Esophagus (tissue), 2 donors: ENCODE measurements around the gene OSBPL3. TPM values are rescaled to one million over a fixed set of nuclear protein-coding genes. Genes with fewer than 3 reads are reported as not detected.
A peak's percentile ranks its signal among the peaks of the same experiment; 100 is the strongest.

Source experiments
- H3K27ac ChIP-seq, 2 donors: one replicate each; pipeline ENCODE4 v1.5.1; 2013; ENCODE audit warnings: low read depth in 2 of 2, mild to moderate bottlenecking in 2 of 2, inconsistent platforms in 1 of 2, low read length in 1 of 2, moderate library complexity in 1 of 2
- H3K27me3 ChIP-seq, 2 donors: one replicate each; pipeline ENCODE4 v1.6.1; 2013; ENCODE audit warnings: low read length in 2 of 2, control low read depth in 1 of 2, mild to moderate bottlenecking in 1 of 2; ENCODE audit not compliant: insufficient read depth in 2 of 2, control insufficient read depth in 1 of 2
- H3K36me3 ChIP-seq, 2 donors: one replicate each; pipeline ENCODE4 v1.6.1; 2013; ENCODE audit warnings: low read length in 1 of 2; ENCODE audit not compliant: control insufficient read depth in 2 of 2, insufficient read depth in 2 of 2
- H3K4me1 ChIP-seq, 2 donors: one replicate each; pipeline ENCODE4 v1.6.1; 2013; ENCODE audit warnings: low read length in 1 of 2; ENCODE audit not compliant: control insufficient read depth in 2 of 2, insufficient read depth in 2 of 2
- H3K4me3 ChIP-seq, 2 donors: one replicate each; pipeline ENCODE4 v1.5.1; 2013; ENCODE audit warnings: low read length in 2 of 2, mild to moderate bottlenecking in 2 of 2, low read depth in 1 of 2, moderate library complexity in 1 of 2
- H3K9me3 ChIP-seq, 2 donors: one replicate each; pipeline ENCODE4 v1.6.1; 2013; ENCODE audit warnings: mild to moderate bottlenecking in 2 of 2, low read depth in 1 of 2, low read length in 1 of 2, moderate library complexity in 1 of 2; ENCODE audit not compliant: control insufficient read depth in 2 of 2, insufficient read depth in 1 of 2
- WGBS, 2 donors: extraction: QIAGEN DNeasy Blood & Tissue Kit; methylation state at CpG; one replicate each; pipeline ENCODE4 v1.1.7; 2013; 5-methylcytosine and 5-hydroxymethylcytosine counted together
- polyA plus RNA-seq, 2 donors: library from polyadenylated mRNA; stranded (reverse); fragments of 200-250 nt; gene quantifications; one replicate each; pipeline ENCODE4 v1.2.3, GENCODE V29; 2013
- donor health status: healthy with polysubstance abuse.
- donor health status: Bipolar disorder and iron deficiency.

OSBPL3 gene
- polyA plus RNA-seq, 2 donors: 10.4 to 22.4 TPM

- WGBS, 2 donors: 75 to 77% methylated on average over 7 of the region's 7 CpGs
These were observed 217.2 kb downstream of the OSBPL3 start for GRCh38 chr7:24762771-24763170.

GRCh38 chr7:24760968-24761367 is 219.0 kb downstream of the OSBPL3 start:
- WGBS, 2 donors: 83 to 87% methylated on average over 1 of the region's 1 CpG
- Histone ChIP-seq H3K4me1 (peaks cover 3% of the 10 kb centered on the region in 2 donors), H3K27ac (no peak overlapping the region), H3K9me3 (no peaks in the 10 kb centered on the region), H3K36me3 (no peaks in the 10 kb centered on the region), H3K27me3 (peaks cover 0 to 4% of the 10 kb centered on the region in 2 donors), H3K4me3 (no peak overlapping the region)

More at GRCh38 chr7:24762771-24763170, 217.2 kb downstream of the OSBPL3 start:
- Histone ChIP-seq H3K36me3 (no peaks in the 10 kb centered on the region), H3K4me3 (no peak overlapping the region), H3K27ac (no peak overlapping the region), H3K9me3 (no peaks in the 10 kb centered on the region), H3K4me1 (peaks cover 0 to 1% of the 10 kb centered on the region in 2 donors), H3K27me3 (peaks cover 0 to 4% of the 10 kb centered on the region in 2 donors)

GRCh38 chr7:24757353-24758275 is 222.4 kb downstream of the OSBPL3 start, which contains the start of gene GSDME:
GSDME (minus strand) TSS chr7:24757464; CDS start chr7:24749774, 7,690 bp downstream.
- H3K4me3 ChIP-seq: peak within 1 kb of the TSS; percentile 48 to 55
- no peaks in the 10 kb centered on the region for H3K27me3 ChIP-seq
- no peaks in the 10 kb centered on the region for H3K9me3 ChIP-seq
- no peaks in the 10 kb centered on the region for H3K36me3 ChIP-seq
- 5 to 11% methylated on average over 58 to 81 of the region's 81 CpGs for WGBS, 2 donors
- H3K4me1 ChIP-seq: peaks cover 3% of the 10 kb centered on the region in 2 donors
- peak within 1 kb of the TSS; percentile 62 to 73 for H3K27ac ChIP-seq

- Histone ChIP-seq H3K4me3 (peak overlapping the region; percentile 48 to 55), H3K27me3 (no peaks in the 10 kb centered on the region), H3K36me3 (no peaks in the 10 kb centered on the region), H3K27ac (peak overlapping the region; percentile 62 to 73), H3K4me1 (peaks cover 3% of the 10 kb centered on the region in 2 donors), H3K9me3 (no peaks in the 10 kb centered on the region)
- 5 to 6% methylated on average over 45 to 54 of the region's 54 CpGs for WGBS, 2 donors
These were observed 223.2 kb downstream of the OSBPL3 start for GRCh38 chr7:24756545-24757352.

- H3K4me1 ChIP-seq: peaks cover 3% of the 10 kb centered on the region in 2 donors
- no peak overlapping the region for H3K27ac ChIP-seq
- 62 to 75% methylated on average over 12 of the region's 12 CpGs for WGBS, 2 donors
- no peaks in the 10 kb centered on the region for H3K36me3 ChIP-seq
- H3K9me3 ChIP-seq: no peaks in the 10 kb centered on the region
- peak overlapping the region in 1 of 2 donors; percentile 5 for H3K4me3 ChIP-seq
- H3K27me3 ChIP-seq: no peaks in the 10 kb centered on the region
These were observed 224.2 kb downstream of the OSBPL3 start for GRCh38 chr7:24755541-24756407.

GRCh38 chr7:24754906-24755506 is 225.0 kb downstream of the OSBPL3 start:
- no peaks in the 10 kb centered on the region for H3K9me3 ChIP-seq
- 58 to 83% methylated on average over 3 of the region's 3 CpGs for WGBS, 2 donors
- H3K27me3 ChIP-seq: no peaks in the 10 kb centered on the region
- no peaks in the 10 kb centered on the region for H3K36me3 ChIP-seq
- H3K27ac ChIP-seq: no peak overlapping the region
- no peak overlapping the region for H3K4me3 ChIP-seq
- H3K4me1 ChIP-seq: peaks cover 3% of the 10 kb centered on the region in 2 donors

- WGBS, 2 donors: 76 to 86% methylated on average over 3 of the region's 3 CpGs
- no peak overlapping the region for H3K27ac ChIP-seq
- H3K4me1 ChIP-seq: no peaks in the 10 kb centered on the region
These were observed 227.7 kb downstream of the OSBPL3 start for GRCh38 chr7:24752073-24752800.

GRCh38 chr7:24751484-24751883 is 228.5 kb downstream of the OSBPL3 start:
- Histone ChIP-seq H3K4me3 (no peak overlapping the region), H3K27ac (no peak overlapping the region), H3K27me3 (no peaks in the 10 kb centered on the region), H3K36me3 (no peaks in the 10 kb centered on the region), H3K4me1 (no peaks in the 10 kb centered on the region), H3K9me3 (no peaks in the 10 kb centered on the region)
- 88 to 92% methylated on average over 1 of the region's 1 CpG for WGBS, 2 donors

More at GRCh38 chr7:24752073-24752800, 227.7 kb downstream of the OSBPL3 start:
- Histone ChIP-seq H3K36me3 (no peaks in the 10 kb centered on the region), H3K9me3 (no peaks in the 10 kb centered on the region), H3K4me3 (no peak overlapping the region), H3K27me3 (no peaks in the 10 kb centered on the region)
